HG03108 (cell line): ENCODE data around the gene KCNJ12.

Source experiments
- ATAC-seq: cut with Tn5 transposase; IDR thresholded peaks from one replicate; pipeline ENCODE4 v1.9.1; 2021; ENCODE audit warnings: moderate library complexity; ENCODE audit not compliant: unreplicated experiment

The KCNJ12 gene

DNA sequence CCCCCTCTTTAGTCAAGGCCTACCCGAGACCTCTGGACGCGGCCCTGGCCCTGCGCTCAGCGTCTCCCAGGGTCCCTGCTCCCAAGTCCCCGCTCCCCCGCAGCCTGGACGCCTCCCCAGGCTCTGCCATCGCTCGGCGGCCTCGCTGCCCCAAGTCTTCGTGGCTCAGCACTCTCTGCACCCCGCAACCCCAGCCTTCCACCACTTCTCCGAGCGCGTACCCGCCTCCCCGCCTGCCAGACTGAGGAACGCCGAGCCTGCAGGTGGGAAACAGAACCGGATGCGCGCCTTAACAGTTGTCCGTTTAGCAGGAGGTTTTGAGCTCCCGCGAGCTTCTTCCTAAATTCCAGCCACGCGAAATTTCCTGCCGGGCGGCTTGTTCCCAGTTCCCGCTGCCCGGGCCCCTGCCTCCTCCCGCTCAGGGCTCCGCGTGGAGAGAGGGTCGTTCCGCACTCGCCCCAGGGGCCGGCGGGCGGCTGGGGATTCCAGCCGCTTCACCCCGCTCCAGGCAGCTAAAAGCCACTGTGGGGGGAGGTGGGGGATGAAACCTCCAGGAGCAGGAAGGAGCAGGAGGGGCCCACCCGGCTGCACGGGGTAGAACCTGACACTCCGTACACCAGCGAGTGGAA is 87.7 kb downstream of the KCNJ12 start:
- no peak for ATAC-seq

DNA sequence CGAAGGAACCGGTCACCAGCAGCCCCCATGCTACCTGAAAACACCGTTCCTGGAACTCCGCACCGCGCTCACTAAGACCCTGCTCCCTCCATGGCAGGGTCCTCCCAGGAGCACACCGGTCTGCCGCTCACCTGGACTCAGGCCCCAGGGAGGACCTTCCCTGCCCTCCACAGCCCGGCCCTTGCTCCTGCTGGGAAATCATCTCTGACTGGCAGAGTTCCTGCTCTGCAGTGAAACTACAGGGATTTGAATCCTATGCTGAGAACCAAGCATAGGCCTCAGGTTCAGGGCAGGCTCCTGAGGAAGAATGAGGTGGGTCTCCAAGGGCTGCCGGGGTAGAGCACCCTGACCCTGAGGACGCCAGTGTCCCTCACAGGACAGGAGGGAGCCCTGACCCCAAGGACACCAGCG is 88.5 kb downstream of the KCNJ12 start:
- no peak for ATAC-seq

DNA sequence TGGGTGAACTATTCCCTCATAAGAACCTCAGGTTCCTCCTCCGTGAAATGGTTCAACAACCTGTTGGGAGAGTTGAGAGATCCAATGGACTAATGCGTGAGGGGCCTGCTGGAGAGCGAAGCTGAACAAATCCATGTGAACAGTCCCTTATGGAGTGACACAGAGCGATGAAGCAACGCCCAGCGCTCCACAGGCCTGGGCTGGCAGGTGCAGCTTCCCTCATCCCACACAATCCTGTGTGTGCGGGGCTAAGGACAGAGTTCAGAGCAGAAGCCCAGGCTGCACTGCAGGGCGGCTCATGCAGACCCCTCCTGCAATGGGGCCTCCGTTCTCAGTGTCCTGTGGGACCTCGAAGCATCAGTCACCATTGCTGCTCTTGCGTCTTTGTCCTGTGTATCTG is 90.4 kb downstream of the KCNJ12 start:
- ATAC-seq: no peak

GRCh38 chr17:21467196-21467595 is 91.0 kb downstream of the KCNJ12 start:
- ATAC-seq: no peak

DNA sequence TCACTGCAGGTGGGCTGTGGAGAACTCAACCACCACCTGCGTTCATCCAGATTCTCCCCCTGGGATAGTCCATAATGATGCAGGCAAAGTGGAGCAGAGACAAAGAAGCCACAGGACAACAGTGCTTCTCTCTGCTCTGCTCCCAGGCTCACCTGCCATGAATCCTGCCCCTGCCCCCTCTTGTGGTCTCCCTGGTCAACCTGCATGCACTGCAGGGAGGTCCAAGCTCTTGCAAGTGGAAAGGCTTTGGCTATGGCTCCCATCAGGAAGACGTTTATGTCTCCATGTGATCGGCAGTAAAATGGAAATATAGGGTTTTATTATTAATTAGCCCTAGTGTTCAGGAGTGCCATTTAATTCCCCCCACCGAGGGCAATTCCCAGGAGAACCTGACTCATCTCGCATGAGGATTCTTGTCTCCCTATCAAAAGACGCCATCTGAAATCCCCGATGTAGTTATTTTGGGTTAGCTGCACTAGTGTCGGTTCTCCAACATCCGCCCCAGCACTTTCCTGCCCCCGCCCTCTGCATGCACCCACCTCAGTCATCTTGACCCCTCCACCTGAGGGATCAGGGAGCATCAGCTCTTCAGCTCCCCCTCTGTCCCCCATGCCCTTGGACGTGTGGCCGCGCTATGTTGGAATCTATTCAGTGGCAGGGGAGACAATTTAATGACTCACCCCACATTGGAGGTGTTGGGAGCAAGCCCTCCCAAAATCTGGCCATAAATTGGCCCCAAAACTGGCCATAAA is 91.8 kb downstream of the KCNJ12 start:
- ATAC-seq: no peak
